GM15510 (cell line): ENCODE results near the gene STK32B.

Experiments
- POLR2A ChIP-seq: IDR thresholded peaks from 3 replicates; pipeline ENCODE4 v1.6.1; 2011; ENCODE audit warnings: borderline replicate concordance; ENCODE audit not compliant: insufficient read length; ENCODE audit errors: extremely low read depth

The STK32B gene

DNA sequence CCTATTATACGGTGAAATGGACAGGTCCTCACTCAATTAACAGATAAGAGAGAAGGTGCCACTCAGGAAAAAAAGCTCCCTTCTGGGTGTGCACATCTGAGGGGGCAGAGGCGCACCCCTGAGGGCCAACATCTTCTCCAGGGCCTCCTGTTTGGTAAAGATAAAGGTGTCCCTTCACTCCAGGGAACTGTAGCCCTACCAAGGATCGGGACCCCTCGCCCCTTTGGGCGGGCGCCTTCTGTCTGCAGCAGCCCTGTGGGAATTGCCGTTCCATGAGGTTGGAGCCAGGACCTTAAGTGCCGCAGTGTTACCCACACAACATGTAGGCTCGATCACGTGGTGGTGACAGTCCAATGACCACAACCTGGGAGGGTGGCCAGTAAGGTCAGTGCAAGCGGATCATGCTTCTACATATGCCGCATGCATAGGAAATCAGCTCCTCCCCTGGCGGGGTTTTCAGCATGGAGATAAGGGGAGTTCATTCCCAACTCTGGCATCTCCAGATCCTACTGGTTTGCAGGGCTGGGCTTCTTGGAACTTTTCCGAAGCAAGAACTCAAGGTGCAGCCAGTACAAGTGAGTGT is 403.8 kb downstream of the STK32B start:
- no peak for TF ChIP-seq POLR2A

DNA sequence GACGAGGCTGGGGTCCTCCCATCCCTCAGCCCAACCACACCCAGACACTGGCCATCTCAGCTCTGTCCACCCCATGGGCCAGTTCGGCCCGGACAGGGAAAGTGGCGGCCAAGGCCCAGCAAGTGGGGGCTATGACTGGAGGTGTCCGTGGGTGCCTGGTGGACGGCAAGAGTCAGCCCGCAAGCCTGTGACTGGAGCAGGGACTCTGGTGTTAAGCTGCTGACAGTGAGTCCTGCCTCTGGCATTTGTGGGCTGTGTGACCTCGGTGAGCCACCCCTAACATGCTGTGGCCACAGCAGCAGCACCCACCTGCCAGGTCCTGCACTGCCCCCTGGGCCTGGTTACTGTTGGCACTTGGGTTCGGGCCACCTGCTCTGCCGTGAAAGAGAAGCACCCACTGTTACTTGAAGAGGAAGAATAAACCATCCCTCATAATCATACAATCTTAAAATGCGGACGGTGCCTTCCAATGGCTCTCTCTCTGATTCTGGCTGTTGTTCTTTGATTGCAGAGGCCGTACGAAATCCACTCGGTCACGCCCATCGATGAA is 405.1 kb downstream of the STK32B start:
- TF ChIP-seq POLR2A, result no peak

DNA sequence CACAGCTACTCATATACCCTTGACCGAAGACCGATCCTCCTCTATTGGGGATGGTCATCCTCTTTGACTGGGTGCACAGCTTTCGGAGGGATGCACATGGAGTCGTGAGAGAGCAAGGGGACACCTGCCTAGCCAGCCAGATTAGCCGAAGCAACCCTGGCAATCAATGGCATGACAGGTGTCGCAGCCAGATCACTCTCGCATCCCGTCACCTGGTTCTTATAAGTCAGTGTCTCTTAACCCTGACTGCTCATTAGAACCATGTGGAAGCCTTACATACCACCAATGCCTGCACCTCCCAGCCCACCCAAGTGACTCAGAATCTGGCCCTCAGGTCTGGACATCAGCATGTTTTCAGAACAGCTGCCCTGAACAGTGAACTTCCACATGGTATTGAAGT is 407.4 kb downstream of the STK32B start:
- TF ChIP-seq POLR2A, result no peak

DNA sequence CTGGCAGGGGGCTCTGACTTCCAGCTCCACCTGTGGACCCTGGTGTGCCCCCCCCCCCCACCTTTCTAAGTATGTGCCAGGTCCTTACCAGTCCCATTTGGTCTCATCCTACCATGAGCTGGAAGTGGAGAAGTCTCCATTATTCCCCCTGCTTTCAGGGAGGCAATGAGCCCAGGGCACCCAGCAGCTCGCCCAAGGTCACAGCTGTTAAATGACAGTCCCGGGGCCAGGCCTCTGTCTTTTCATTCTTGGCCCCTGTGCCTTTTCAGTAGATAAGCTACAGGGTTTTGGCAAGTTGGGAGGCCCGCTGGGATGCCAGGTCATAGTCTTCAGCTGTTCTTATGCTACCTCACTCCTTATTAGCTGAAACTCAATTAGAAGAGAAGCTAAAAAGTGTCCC is 408.0 kb downstream of the STK32B start:
- no peak for TF ChIP-seq POLR2A

DNA sequence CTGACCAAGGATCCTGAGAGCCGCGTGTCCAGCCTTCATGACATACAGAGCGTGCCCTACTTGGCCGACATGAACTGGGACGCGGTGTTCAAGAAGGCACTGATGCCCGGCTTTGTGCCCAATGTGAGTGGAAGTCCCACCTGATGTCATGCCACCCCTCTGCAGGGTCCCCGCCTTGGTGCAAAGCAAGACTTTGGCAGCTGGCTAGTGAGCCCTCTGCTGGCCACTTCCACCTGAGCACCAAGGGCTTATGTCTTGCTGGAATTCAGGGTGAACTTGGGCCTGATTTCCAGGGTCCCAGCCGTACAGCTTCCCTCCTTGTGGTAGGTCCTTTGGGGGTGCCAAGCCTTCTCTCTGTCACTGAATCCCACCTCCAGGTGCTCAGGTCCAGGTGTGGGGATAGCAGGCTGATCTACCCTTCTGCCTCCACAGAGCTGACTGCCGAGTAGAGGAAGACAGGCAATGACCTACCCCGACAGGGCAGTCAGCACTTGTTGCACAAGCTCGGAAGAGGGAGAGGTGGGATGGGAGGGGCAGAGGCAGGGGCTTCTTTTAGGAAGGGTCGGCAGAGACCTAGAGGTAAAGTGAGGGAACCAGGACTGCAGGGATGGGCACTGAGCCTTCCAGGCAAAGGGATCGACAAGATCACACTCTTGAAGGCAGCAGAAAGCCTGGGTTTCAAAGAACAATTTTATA is 409.0 kb downstream of the STK32B start:
- TF ChIP-seq POLR2A, result no peak

DNA sequence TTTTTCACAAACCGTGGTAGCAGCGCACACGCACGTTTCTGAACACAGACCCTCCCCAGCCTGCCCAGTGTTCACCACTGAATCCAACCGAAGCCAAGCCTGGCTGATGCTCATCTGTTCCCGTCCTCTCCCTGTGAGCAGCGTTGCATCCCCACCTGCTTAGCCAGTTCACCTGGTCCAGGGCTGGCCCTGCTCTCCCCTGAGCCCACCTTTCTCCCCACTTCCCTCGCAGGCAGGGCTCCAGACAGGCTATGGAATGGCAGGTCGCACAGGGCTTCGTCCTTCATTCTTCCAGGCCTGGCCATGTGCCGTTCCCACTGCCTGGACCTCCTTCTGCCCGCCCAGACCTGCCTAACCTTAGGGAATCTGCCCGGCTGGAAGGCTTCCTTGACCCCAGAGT is 410.2 kb downstream of the STK32B start:
- no peak for TF ChIP-seq POLR2A

DNA sequence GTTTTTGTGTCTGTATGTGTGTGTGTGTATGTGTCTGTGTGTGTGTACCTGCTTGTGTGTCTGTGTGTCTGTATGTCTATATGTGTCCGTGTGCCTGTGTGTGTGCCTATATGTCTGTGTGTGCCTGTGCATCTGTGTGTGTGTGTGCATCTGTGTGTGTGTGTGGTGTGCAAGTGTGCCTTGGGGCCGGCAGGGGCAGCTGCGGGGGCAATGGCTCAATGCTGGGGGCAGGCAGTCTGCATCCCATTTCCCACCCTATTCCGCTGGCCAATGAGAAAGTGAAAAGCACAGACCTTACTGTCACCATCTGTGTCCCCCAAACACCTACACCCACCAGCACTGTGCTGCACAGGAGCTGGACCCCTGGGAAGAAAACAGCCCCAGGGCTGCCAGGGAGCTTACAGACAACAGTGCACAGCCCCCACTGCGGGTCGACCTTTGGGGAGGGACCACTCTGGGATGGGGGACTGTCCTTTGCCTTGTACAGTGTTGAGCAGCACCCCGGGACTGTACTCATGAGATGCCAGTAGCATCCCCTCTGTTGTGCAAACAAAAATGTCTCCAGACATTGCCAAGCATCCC is 411.1 kb downstream of the STK32B start:
- no peak for TF ChIP-seq POLR2A

DNA sequence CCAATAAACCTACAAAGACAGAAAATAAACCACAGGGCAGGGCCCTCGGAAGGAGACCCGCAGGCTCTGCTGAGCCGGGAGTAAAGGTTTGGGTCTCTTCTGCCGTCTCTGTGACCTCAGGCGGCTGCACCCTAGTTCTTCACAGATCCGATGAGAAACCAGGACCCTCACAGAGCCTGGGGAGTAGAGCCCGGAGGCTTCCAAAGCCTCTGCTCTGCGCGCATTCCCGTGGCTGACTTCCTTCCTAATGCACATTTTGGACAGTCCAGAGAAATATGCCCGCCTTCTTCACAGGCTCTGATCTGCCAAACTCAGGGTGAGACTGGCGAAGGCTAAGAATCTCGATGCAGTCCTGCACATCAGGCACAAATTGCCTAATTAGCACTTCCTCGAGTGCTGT is 411.6 kb downstream of the STK32B start:
- TF ChIP-seq POLR2A, result no peak

DNA sequence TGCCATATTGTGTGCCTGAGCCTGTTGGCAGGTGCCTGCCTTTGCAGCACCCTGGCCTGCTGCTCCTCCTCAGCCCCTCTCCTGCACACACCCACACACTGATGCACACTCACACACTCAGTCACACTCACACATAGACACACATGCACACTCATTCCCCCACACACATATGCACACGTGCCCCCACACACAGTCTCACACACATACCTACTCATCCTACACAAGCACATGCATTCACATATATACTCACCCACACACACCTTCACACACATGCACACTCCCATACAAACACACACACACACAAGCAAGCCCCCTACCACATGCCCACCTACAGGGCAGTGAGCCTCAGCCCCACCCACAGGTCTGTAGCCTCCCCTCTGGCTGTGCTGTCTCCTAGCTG is 412.1 kb downstream of the STK32B start:
- TF ChIP-seq POLR2A, result no peak

DNA sequence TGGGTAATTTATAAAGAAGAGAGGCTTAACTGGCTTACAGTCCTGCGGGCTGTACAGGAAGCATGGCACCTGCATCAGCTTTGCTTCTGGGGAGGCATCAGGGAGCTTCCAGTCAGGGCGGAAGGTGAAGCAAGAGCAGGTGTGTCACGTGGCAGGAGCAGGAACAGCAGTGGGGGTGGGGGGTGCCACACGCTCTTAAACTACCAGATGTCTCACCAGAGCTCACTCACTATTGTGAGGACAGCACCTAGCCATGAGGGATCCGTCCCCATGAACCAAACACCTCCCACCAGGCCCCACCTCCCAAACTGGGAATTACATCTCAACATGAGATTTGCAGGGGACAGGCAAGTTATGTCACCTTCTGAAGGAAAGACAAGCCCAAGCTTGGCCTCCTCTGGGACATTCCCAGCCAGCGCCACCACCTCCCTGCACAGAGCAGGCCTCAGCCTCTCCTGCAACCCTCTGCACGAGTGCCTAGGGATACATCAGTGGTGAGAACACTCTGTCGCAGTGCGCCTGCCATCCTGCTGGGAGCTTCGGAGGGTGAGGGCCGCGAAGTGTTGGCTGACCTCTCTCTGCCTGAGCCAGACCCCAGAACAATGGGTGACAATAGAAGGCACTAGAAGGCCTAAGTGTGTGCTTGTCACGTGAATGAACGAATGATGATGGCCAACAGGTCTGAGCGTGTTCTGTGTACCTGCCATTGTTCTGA is 412.8 kb downstream of the STK32B start:
- no peak for TF ChIP-seq POLR2A

DNA sequence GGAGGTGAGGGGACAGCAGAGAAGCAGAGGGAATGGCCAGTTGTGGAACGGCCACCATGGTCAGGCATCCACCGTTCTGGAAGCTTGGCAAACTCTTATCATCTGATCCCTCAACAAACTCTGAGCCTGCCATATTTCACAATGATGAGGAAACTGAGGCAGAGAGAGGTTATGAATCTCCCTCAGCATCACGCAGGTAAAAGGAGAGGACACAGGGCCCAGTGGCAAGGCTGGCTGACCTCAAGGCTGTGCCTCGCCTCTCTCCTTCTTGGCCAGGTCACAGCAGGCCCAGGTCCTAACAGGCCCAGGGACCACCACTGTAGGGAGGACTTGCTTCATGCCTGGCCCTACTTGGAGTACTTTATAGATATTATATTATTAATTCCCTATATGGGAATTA is 414.2 kb downstream of the STK32B start:
- TF ChIP-seq POLR2A, result no peak

DNA sequence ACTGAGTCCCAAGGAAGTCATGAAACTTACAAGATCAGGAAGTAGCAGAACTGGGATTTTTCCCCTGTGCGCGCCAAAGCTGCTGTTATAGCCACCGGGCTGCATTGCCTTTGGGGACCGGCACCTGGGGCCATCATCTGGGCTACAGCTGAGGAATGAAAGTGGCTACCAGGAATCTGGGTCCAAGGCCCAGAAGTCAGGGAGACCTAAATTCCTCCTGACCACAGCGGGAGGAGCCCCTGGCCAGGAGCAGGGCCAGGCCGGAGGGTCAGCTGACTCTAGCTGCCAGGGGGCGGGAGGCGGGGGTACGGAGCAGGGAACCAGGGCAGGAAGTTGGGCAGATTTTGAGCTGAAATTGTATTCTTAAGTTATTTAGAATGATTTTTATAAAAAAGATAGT is 414.7 kb downstream of the STK32B start:
- no peak for TF ChIP-seq POLR2A

DNA sequence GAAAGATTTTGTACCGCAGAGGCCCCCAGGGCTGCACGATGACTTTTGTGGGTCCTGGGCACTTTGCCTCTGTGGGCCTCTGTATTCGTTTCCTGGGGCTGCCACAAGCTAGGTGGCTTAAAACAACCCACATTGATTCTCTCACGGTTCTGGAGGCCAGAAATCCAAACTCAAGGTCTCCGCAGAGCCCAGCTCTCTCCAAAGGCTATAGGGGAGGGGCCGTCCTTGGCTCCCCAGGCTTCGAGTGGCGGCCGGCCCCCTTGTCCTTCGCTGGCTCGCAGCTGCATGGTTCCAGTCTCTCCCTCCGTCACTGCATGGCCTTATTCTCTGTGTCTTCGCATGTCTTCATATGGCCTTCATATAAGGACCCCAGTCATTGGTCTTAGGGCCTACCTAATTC is 415.8 kb downstream of the STK32B start:
- TF ChIP-seq POLR2A, result no peak

DNA sequence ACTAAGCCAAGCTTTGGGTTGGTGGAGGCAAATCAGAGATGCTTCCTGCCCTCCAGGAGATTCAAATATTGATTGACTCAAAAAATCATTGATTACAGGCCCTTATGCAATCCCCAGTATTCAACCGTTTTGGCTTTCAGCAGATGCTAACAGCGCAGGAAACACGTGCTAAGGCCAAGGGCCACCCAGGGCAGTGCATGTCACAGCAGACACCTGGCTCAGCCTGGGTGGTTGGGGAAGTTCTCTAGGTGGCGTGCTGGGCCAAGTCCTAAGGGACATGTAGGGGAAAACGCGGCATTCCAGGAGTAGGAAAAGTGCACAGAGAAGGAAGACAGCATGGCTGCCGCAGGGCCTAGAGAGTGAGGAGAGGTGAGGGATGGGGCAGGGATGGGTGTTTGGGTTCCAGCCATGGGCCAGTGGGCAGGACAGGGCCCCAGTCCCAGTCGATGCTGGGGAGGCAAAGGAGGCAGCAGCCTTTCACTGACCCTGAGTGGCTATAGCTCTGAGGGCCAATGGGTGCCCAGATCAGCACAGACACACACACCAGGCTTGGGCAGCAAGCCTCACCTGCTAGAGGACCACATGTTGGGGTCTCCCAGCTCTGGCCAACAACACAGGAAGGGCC is 418.0 kb downstream of the STK32B start:
- no peak for TF ChIP-seq POLR2A

DNA sequence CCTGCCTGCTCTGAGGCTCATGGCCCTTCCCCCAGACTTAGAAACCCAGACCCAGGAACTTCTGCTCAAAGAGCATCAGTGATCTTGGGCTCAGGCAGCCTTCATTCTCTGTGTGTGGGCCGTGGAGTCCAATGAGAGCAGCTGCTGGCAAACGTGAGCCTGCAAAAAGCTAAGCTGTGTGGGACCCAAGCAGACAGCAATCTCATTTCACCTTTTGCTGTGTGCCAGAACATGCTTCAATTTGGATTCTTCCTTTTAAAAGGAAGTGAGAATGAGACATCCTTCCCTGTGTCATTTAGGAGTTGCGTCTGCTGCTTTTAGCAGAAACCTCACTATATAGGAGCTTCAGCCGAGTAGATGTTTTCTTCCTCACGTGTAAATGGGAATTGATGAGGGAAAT is 418.6 kb downstream of the STK32B start:
- TF ChIP-seq POLR2A, result no peak
